Measurements from ENCODE around the gene TARDBP.

The TARDBP gene

DNA sequence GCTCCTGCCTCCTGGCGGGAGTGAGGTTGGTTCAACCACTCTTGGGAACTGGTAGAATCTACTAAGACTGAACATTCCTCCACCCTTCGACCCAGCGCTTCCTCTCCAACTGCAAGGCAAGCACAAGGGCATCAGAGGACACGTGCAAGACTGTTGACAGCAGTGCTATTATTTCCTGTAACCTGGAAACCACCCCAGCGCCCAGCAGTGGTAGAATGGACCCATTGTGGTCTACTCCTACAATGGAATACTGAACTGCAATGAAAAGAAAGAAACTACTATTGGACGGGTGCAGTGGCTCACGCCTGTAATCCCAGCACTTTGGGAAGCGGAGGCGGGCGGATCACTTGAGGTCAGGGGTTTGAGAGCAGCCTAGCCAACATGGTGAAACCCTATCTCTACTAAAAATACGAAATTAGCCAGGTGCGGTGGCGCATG, 33.0 kb upstream of the TARDBP start:
- H3K4me3 ChIP-seq: peak overlapping the region; percentile 31 to 37
- intact Hi-C loops (cut with DNase I; ENCODE audit: low total_unique reads): no loop called here
- DNase-seq: peak; percentile 65 to 80

DNA sequence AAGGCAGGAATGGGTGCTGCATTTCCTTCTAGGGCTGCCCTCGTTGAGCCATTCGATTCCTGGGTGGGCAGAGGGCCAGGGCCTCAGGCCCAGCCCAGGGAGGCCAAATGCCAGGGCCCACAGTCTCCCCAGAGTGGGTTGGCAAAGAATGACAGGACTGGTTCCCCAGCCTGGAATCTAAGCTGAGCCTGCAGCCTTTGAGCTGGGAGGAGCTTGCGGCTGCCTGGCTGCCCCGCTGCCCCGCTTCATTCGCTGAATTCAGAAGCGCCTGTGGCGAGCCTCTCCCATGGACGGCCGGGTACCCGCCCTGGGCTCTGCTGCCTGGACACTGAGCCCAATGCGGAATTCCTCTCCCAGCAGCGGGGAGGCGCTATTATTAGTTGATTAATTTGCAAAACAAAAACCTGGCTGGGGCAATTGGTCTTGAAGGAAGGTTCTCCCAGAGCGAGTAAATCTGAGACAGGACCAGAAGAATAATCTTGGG, 32.3 kb upstream of the TARDBP start:
- peak; percentile 28 for TF ChIP-seq CTCF (IDR thresholded peaks at IDR 0.05)
- Histone ChIP-seq H3K4me1 (peaks cover 0 to 31% (median 24%) of the 10 kb centered on the region in 4 donors), H3K27ac (peak overlapping the region; percentile 31 to 59), H3K4me3 (peak overlapping the region; percentile 31 to 37), H3K27me3 (peaks cover 0 to 7% of the 10 kb centered on the region in 2 donors), H3K36me3 (no peaks in the 10 kb centered on the region), H3K9me3 (no peaks in the 10 kb centered on the region)
- intact Hi-C loops (cut with DNase I; ENCODE audit: low total_unique reads): no loop called here
- DNase-seq: peak; percentile 75 to 92

More for the DNA sequence above, 33.0 kb upstream of the TARDBP start:
- H3K4me1 ChIP-seq: peaks cover 0 to 31% (median 24%) of the 10 kb centered on the region in 4 donors
- no peaks in the 10 kb centered on the region for H3K9me3 ChIP-seq
- no peak for TF ChIP-seq CTCF (IDR thresholded peaks at IDR 0.05)
- peaks cover 0 to 4% of the 10 kb centered on the region in 2 donors for H3K27me3 ChIP-seq
- H3K27ac ChIP-seq: peak overlapping the region; percentile 26 to 38
- H3K36me3 ChIP-seq: no peaks in the 10 kb centered on the region

DNA sequence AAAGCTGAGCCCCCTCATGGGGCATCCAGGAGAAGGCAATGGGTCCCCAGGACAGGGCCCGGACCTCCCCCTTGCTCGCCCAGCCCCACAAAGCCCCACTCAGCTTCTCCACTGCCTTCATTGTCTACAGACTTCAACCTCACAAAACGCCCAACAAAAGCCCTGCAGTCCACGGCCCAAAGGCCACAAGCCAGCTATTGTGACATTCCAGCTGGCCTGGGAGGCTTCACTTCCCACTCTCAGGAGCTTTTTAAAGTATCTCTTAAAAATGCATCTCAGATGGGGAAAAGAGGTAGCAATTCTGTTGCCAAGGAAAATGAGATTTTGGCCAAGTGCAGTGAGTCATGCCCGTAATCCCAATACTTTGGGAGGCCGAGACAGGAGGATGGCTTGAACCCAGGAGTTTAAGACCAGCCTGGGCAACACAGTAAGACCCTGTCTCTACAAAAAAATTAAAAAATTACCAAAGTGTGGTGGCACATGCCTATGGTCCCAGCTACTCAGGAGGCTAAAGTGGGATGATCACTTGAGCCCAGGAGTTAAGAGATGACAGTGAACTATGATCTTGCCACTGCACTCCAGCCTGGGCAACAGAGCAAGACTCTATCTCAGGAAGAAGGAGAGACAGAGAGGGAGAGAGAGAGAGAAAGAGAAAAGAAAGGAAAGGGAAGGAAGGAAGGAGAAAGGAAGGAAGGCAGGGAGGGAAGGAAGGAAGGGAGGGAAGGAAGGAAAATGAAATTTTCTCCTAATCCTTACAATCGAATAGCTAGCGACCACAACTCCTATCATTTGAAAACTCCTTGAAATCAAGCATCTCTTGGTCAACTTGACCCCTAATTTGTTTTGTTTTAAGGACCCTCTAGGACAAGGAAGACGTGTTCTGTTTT, 31.4 kb upstream of the TARDBP start:
- Histone ChIP-seq H3K4me1 (peaks cover 0 to 27% (median 22%) of the 10 kb centered on the region in 4 donors), H3K27me3 (peaks cover 0 to 9% of the 10 kb centered on the region in 2 donors), H3K27ac (peak overlapping the region; percentile 31 to 59), H3K4me3 (peak overlapping the region; percentile 31 to 37), H3K9me3 (no peaks in the 10 kb centered on the region), H3K36me3 (no peaks in the 10 kb centered on the region)
- peak in 1 of 2 donors; percentile 46 for DNase-seq
- intact Hi-C loops (cut with DNase I; ENCODE audit: low total_unique reads): no loop called here
- no peak for TF ChIP-seq CTCF (IDR thresholded peaks at IDR 0.05)

DNA sequence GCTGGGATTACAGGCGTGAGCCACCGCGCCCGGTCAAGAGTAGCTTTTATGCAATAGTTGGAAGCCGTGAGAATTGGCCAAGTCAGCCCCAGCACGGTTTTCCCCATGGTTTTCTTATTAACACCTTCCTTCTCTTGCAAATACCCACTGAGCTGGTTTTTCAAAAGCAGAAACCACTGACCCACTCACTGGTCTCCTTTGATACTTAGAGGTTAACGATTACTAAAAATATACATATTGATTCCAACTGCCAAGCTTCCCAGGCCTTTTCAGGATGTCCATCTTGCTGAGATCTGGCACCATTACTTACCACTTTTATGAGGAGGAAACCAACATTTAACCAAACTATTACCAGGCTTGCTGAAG, 25.9 kb upstream of the TARDBP start:
- Histone ChIP-seq H3K4me1 (no peaks in the 10 kb centered on the region), H3K4me3 (no peak overlapping the region), H3K27me3 (peaks cover 0 to 12% of the 10 kb centered on the region in 2 donors), H3K9me3 (no peaks in the 10 kb centered on the region), H3K27ac (no peak overlapping the region), H3K36me3 (no peaks in the 10 kb centered on the region)
- intact Hi-C loops (cut with DNase I; ENCODE audit: low total_unique reads): no loop called here
- no peak for DNase-seq
- no peak for TF ChIP-seq CTCF (IDR thresholded peaks at IDR 0.05)

DNA sequence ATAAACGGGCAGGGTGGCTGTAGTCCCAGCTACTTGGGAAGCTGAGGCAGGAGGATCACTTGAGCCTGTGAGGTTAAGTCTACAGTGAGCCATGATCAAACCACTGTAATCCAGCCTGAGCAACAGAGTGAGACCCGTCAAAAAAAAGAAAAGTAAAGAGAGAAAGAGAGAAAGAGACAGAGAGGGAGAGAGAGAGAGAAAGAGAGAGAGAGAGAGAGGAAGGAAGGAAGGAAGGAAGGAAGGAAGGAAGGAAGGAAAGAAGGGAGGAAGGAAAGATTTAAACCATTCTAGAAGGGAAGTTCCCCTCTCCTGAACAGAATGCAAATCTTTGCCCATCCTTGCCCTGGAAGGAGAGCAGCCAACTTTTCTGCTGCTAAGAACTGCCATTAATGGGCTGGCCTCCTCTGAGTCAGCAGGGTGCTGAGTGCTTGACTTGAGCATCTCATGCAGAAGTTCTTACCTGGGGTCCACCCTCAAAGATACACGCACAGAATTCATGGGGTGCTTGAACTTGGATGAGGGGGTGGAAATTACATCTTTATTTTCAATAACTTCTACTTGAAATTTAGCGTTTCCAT, 24.5 kb upstream of the TARDBP start:
- intact Hi-C loops (cut with DNase I; ENCODE audit: low total_unique reads): no loop called here
- no peaks in the 10 kb centered on the region for H3K36me3 ChIP-seq
- no peak for TF ChIP-seq CTCF (IDR thresholded peaks at IDR 0.05)
- H3K27ac ChIP-seq: no peak overlapping the region
- no peak for DNase-seq
- no peaks in the 10 kb centered on the region for H3K4me1 ChIP-seq
- H3K9me3 ChIP-seq: no peaks in the 10 kb centered on the region
- peaks cover 0 to 12% of the 10 kb centered on the region in 2 donors for H3K27me3 ChIP-seq
- H3K4me3 ChIP-seq: no peak overlapping the region
